Endothelial cell of umbilical vein (primary cell): ENCODE data around the gene PLLP.
"Not testable (repeated sequence)": the region's sequence is repeated elsewhere in the genome, so short reads cannot be mapped to it uniquely, and the experiment has no call there.

Experiments
- EZH2 ChIP-seq: IDR thresholded peaks from 2 replicates; pipeline ENCODE4 v1.6.1; 2012; ENCODE audit warnings: borderline replicate concordance, low read depth, mild to moderate bottlenecking, moderate library complexity, low read length, inconsistent platforms; ENCODE audit not compliant: severe bottlenecking
- FOS ChIP-seq: IDR thresholded peaks from 2 replicates; pipeline ENCODE4 v1.6.1; 2011; ENCODE audit warnings: mild to moderate bottlenecking, low read length, moderate library complexity, borderline replicate concordance; ENCODE audit not compliant: insufficient read depth
- JUN ChIP-seq: IDR thresholded peaks from 2 replicates; pipeline ENCODE4 v1.6.1; 2011; ENCODE audit warnings: borderline replicate concordance, low read depth; ENCODE audit not compliant: insufficient read length, insufficient read depth
- POLR2A ChIP-seq: IDR thresholded peaks from 2 replicates; pipeline ENCODE4 v1.6.1; 2012; ENCODE audit warnings: low read depth, mild to moderate bottlenecking, control low read depth, low read length
- POLR2AphosphoS5 ChIP-seq: IDR thresholded peaks from 2 replicates; pipeline ENCODE4 v1.6.1; 2012; ENCODE audit warnings: low read depth, mild to moderate bottlenecking, control low read depth, low read length, moderate library complexity; ENCODE audit not compliant: insufficient read depth
- TF ChIP-seq, protein P1 (sequence below), 2 donors: IDR thresholded peaks; 1 replicate in 1 of 2; 2 replicates in 1 of 2; pipeline ENCODE4 v1.5.1; 2011; ENCODE audit warnings: low read length in 2 of 2, mild to moderate bottlenecking in 2 of 2, moderate library complexity in 2 of 2, control low read depth in 1 of 2, inconsistent platforms in 1 of 2, low read depth in 1 of 2; ENCODE audit not compliant: insufficient read depth in 1 of 2; ENCODE audit errors: extremely low read depth in 1 of 2
- TF ChIP-seq, protein P2 (sequence below): IDR thresholded peaks from 2 replicates; pipeline ENCODE4 v1.6.1; 2011; ENCODE audit not compliant: insufficient read depth, insufficient read length

DNA sequence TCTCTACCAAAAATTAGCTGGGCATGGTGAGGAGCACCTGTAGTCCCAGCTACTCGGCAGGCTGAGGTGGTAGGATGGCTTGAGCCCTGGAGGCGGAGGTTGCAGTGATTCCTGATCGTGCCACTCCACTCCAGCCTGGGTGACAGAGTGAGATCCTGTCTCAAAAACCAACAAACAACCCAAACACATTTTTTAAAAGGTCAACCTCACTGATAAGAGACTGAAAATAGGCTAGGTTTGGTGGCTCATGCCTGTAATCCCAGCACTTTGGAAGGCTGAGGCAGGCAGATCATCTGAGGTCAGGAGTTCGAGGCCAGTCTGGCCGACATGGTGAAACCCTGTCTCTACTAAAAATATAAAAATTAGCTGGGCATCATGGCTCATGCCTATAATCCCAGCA lies 8.5 kb downstream of the PLLP start:
- TF ChIP-seq POLR2A, POLR2AphosphoS5, EZH2, JUN, FOS: not testable (repeated sequence)
- TF ChIP-seq, protein P1, sequence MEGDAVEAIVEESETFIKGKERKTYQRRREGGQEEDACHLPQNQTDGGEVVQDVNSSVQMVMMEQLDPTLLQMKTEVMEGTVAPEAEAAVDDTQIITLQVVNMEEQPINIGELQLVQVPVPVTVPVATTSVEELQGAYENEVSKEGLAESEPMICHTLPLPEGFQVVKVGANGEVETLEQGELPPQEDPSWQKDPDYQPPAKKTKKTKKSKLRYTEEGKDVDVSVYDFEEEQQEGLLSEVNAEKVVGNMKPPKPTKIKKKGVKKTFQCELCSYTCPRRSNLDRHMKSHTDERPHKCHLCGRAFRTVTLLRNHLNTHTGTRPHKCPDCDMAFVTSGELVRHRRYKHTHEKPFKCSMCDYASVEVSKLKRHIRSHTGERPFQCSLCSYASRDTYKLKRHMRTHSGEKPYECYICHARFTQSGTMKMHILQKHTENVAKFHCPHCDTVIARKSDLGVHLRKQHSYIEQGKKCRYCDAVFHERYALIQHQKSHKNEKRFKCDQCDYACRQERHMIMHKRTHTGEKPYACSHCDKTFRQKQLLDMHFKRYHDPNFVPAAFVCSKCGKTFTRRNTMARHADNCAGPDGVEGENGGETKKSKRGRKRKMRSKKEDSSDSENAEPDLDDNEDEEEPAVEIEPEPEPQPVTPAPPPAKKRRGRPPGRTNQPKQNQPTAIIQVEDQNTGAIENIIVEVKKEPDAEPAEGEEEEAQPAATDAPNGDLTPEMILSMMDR (IDR thresholded peaks at IDR 0.05; ENCODE audit: extremely low read depth in 1 of 2, insufficient read depth in 1 of 2, low read depth in 1 of 2, low read length in 2 of 2): not testable (repeated sequence)
- TF ChIP-seq, protein P2, sequence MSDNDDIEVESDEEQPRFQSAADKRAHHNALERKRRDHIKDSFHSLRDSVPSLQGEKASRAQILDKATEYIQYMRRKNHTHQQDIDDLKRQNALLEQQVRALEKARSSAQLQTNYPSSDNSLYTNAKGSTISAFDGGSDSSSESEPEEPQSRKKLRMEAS: not testable (repeated sequence)
